Endothelial cell of umbilical vein (primary cell): ENCODE results near the gene RAP1GAP.

Experiments
- POLR2AphosphoS5 ChIP-seq: IDR thresholded peaks from 2 replicates; pipeline ENCODE4 v1.6.1; 2012; ENCODE audit warnings: low read depth, mild to moderate bottlenecking, control low read depth, low read length, moderate library complexity; ENCODE audit not compliant: insufficient read depth
- TF ChIP-seq, protein P1 (sequence below), 2 donors: IDR thresholded peaks; 1 replicate in 1 of 2; 2 replicates in 1 of 2; pipeline ENCODE4 v1.5.1; 2011; ENCODE audit warnings: low read length in 2 of 2, mild to moderate bottlenecking in 2 of 2, moderate library complexity in 2 of 2, control low read depth in 1 of 2, inconsistent platforms in 1 of 2, low read depth in 1 of 2; ENCODE audit not compliant: insufficient read depth in 1 of 2; ENCODE audit errors: extremely low read depth in 1 of 2

DNA sequence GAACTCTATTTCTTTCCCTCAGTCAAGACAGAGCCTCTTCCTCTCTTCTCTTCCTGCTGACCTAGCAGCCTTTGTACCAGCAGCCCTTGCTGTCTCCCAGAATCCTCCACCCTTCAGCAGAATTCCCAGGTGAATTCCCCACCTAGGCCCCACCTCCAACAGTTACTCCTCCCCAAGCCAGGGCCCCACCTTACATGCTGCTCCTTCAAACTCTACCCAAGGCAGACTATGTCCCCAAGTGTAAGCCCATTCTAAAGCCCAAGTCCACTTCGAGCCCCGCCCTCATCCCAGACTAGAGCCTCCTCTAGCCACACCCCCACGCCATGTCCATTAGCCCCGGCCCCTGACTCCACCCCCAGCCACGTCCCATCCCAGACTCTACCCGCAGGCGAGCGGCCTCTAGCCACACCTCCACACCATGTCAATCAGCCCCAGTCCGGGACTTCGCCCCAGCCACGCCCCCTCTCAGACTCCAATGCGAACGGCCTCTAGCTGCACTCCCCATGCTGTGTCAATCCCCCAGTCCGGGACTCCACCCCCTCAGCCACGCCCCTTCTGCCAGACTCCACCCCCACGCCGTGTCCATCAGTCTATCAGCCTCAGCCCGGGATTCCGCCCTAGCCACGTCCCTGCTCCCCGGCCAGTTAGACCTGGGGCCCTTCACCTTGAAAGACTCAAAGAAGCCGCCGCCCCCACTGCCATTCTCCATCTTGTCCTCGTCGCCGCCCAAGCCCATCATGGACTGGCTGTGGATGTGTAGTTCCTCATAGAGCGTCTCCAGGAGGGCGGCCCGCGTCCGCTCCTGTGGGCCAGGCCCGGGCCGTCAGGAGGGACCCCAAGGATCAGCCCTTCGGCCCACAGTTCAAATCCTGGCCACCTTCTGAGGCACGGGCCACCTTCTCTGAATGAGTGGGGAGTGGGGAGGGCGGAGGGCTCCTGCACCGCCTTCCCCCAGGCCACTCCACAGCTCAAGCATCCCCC is 61.3 kb downstream of the RAP1GAP start:
- TF ChIP-seq, protein P1, sequence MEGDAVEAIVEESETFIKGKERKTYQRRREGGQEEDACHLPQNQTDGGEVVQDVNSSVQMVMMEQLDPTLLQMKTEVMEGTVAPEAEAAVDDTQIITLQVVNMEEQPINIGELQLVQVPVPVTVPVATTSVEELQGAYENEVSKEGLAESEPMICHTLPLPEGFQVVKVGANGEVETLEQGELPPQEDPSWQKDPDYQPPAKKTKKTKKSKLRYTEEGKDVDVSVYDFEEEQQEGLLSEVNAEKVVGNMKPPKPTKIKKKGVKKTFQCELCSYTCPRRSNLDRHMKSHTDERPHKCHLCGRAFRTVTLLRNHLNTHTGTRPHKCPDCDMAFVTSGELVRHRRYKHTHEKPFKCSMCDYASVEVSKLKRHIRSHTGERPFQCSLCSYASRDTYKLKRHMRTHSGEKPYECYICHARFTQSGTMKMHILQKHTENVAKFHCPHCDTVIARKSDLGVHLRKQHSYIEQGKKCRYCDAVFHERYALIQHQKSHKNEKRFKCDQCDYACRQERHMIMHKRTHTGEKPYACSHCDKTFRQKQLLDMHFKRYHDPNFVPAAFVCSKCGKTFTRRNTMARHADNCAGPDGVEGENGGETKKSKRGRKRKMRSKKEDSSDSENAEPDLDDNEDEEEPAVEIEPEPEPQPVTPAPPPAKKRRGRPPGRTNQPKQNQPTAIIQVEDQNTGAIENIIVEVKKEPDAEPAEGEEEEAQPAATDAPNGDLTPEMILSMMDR (IDR thresholded peaks at IDR 0.05; ENCODE audit: extremely low read depth in 1 of 2, insufficient read depth in 1 of 2, low read depth in 1 of 2, low read length in 2 of 2): no peak
- TF ChIP-seq POLR2AphosphoS5: no peak
